Cardiac muscle cell (in vitro differentiated cells and primary cell): ENCODE measurements around the gene GARIN1A. TPM values are rescaled to one million over a fixed set of nuclear protein-coding genes. Genes with fewer than 3 reads are reported as not detected.

Experiments
- DNase-seq, 2 donors: peaks; one replicate each; pipeline versions ENCODE4 v3.0.0 to v3.0.0-alpha.2; 2010 to 2017; ENCODE audit warnings: low read depth in 1 of 2, low spot score in 1 of 2
- H3K27ac ChIP-seq: fragments of 200-600 bp; sonication (generic); 2 replicates; pipeline ENCODE4 v1.5.1; 2016
- H3K27me3 ChIP-seq: fragments of 200-600 bp; sonication (generic); 2 replicates; pipeline ENCODE4 v1.6.0; 2016; ENCODE audit warnings: control low read depth
- H3K36me3 ChIP-seq: fragments of 200-600 bp; sonication (generic); 2 replicates; pipeline ENCODE4 v1.5.1; 2016; ENCODE audit warnings: control low read depth
- H3K4me1 ChIP-seq: fragments of 200-600 bp; sonication (generic); 2 replicates; pipeline ENCODE4 v1.8.1; 2017; ENCODE audit warnings: low read depth, mild to moderate bottlenecking, mixed run types
- H3K4me3 ChIP-seq: fragments of 200-600 bp; sonication (generic); 2 replicates; pipeline ENCODE4 v1.5.1; 2016; ENCODE audit warnings: mild to moderate bottlenecking
- H3K9me3 ChIP-seq: fragments of 200-600 bp; sonication (generic); 2 replicates; pipeline ENCODE4 v1.5.1; 2017; ENCODE audit warnings: low read depth, mild to moderate bottlenecking, control low read depth
- CTCF ChIP-seq: IDR thresholded peaks from 2 replicates; pipeline ENCODE4 v1.5.1; 2012; ENCODE audit warnings: low read depth, mild to moderate bottlenecking, low read length
- polyA plus RNA-seq: library from polyadenylated mRNA; unstranded; fragments of >200 nt; fragmentation: Nextera tagmentation; extraction: Ambion mirVana; gene quantifications from 2 replicates; pipeline ENCODE4 v1.2.1, GENCODE V29; 2016
- total RNA-seq: library from RNA; depleted of rRNA; stranded (reverse); fragments of >200 nt; gene quantifications from 2 replicates; pipeline ENCODE4 v1.2.3, GENCODE V29; 2016

The GARIN1A gene
- total and polyA plus RNA-seq, 2 experiments from 2014 or later = 0.45 to 0.83 TPM

GRCh38 chr7:128694738-128695137 is 22.6 kb downstream of the GARIN1A start:
- Histone ChIP-seq H3K36me3 (no peaks in the 10 kb centered on the region), H3K27ac (no peak overlapping the region), H3K9me3 (no peaks in the 10 kb centered on the region), H3K27me3 (peaks cover 27% of the 10 kb centered on the region), H3K4me3 (no peak overlapping the region), H3K4me1 (no peaks in the 10 kb centered on the region)
- DNase-seq = no peak
- TF ChIP-seq CTCF = no peak

- H3K4me3 ChIP-seq = peak overlapping the region; percentile 39
- TF ChIP-seq CTCF = peak; percentile 48
- H3K27ac ChIP-seq = no peak overlapping the region
- DNase-seq = peak; percentile 61 to 76
- H3K27me3 ChIP-seq = peaks cover 27% of the 10 kb centered on the region
- no peaks in the 10 kb centered on the region for H3K9me3 ChIP-seq
- no peaks in the 10 kb centered on the region for H3K4me1 ChIP-seq
- no peaks in the 10 kb centered on the region for H3K36me3 ChIP-seq
These were observed 25.3 kb downstream of the GARIN1A start for GRCh38 chr7:128697302-128697905.

GRCh38 chr7:128699196-128699712 is 27.2 kb downstream of the GARIN1A start:
- Histone ChIP-seq H3K27me3 (peaks cover 27% of the 10 kb centered on the region), H3K36me3 (no peaks in the 10 kb centered on the region), H3K4me1 (no peaks in the 10 kb centered on the region), H3K27ac (no peak overlapping the region), H3K9me3 (no peaks in the 10 kb centered on the region), H3K4me3 (no peak overlapping the region)
- TF ChIP-seq CTCF = no peak
- DNase-seq = no peak

- no peak for TF ChIP-seq CTCF
- Histone ChIP-seq H3K4me3 (no peak overlapping the region), H3K27ac (no peak overlapping the region), H3K4me1 (no peaks in the 10 kb centered on the region), H3K27me3 (peaks cover 27% of the 10 kb centered on the region), H3K36me3 (no peaks in the 10 kb centered on the region), H3K9me3 (no peaks in the 10 kb centered on the region)
- DNase-seq = no peak
These were observed 27.8 kb downstream of the GARIN1A start for GRCh38 chr7:128699895-128700294.

- Histone ChIP-seq H3K9me3 (no peaks in the 10 kb centered on the region), H3K4me3 (no peak overlapping the region)
- TF ChIP-seq CTCF = no peak
These were observed 29.1 kb downstream of the GARIN1A start for GRCh38 chr7:128701062-128701785.

More at GRCh38 chr7:128701062-128701785, 29.1 kb downstream of the GARIN1A start:
- H3K36me3 ChIP-seq = no peaks in the 10 kb centered on the region
- H3K27me3 ChIP-seq = peaks cover 25% of the 10 kb centered on the region
- H3K4me1 ChIP-seq = no peaks in the 10 kb centered on the region
- DNase-seq = no peak
- no peak overlapping the region for H3K27ac ChIP-seq
